GM12878 (cell line): ENCODE results near the gene DNAH11. TPM values are rescaled to one million over a fixed set of nuclear protein-coding genes. Genes with fewer than 3 reads are reported as not detected.

ENCODE experiments used
- ATAC-seq: fragments of 200-7000 bp; cut with Tn5 transposase; 3 replicates; pipeline ENCODE4 v1.9.1; 2020; ENCODE audit warnings: mild to moderate bottlenecking, moderate library complexity
- BruUV-seq: library from RNA; stranded (reverse); fragments of 400-500 nt; replicated peaks from 2 replicates; lab custom pipeline; 2021; lab: Mats Ljungman, UMichigan
- CTCF ChIA-PET: fragments of 300-600 bp; sonication (Branson Sonifier 250); formaldehyde crosslinking; extraction: SDS; loops from one replicate; lab custom pipeline; 2021; ENCODE audit warnings: inconsistent platforms; lab: Yijun Ruan, JAX
- POLR2A ChIA-PET: fragments of 350-600 bp; formaldehyde crosslinking; extraction: SDS; loops from one replicate; lab custom pipeline; 2021; ENCODE audit warnings: inconsistent platforms; lab: Charles Lee
- RAD21 ChIA-PET: fragments of 300-600 bp; sonication (Branson Sonifier 250); formaldehyde crosslinking; loops from one replicate; lab custom pipeline; 2023; ENCODE audit warnings: antibody characterized with exemption; ENCODE audit not compliant: unreplicated experiment; lab: Charles Lee
- SMC1A ChIA-PET: fragments of 300-600 bp; sonication (Branson Sonifier 250); formaldehyde crosslinking; loops from one replicate; lab custom pipeline; 2023; ENCODE audit not compliant: unreplicated experiment, uncharacterized antibody; lab: Charles Lee
- DNase-seq: peaks from one replicate; pipeline ENCODE4 v3.0.0-alpha.2; 2011; ENCODE audit warnings: low read depth, low spot score
- FAIRE-seq: peaks from 3 replicates; lab custom pipeline; 2011; peaks lifted over from hg19 to GRCh38; lab: Jason Lieb, UNC
- H2AFZ ChIP-seq: 2 replicates; pipeline ENCODE4 v1.6.0; 2011; ENCODE audit warnings: low read depth, low read length, control low read depth; ENCODE audit not compliant: control insufficient read depth
- H3K27ac ChIP-seq: 2 replicates; pipeline ENCODE4 v1.5.1; 2011; ENCODE audit warnings: control low read depth; ENCODE audit not compliant: control insufficient read depth, insufficient read depth
- H3K27me3 ChIP-seq, 2 experiments: replicated peaks in 1 of 2; 2 replicates each; pipeline versions ENCODE4 v1.6.0 to v1.6.1; 2011; ENCODE audit warnings: low read length in 1 of 2; ENCODE audit not compliant: control insufficient read depth in 2 of 2, insufficient read depth in 2 of 2
- H3K36me3 ChIP-seq, 2 experiments: 2 replicates each; pipeline ENCODE4 v1.5.1; 2011; ENCODE audit warnings: low read length in 1 of 2; ENCODE audit not compliant: control insufficient read depth in 2 of 2, insufficient read depth in 2 of 2
- H3K4me1 ChIP-seq: 2 replicates; pipeline ENCODE4 v1.6.1; 2011; ENCODE audit warnings: mild to moderate bottlenecking, low read length, moderate library complexity, mixed read lengths; ENCODE audit not compliant: control insufficient read depth, insufficient read depth
- H3K4me2 ChIP-seq: 2 replicates; pipeline ENCODE4 v1.6.0; 2011; ENCODE audit warnings: control low read depth; ENCODE audit not compliant: control insufficient read depth, insufficient read depth
- H3K4me3 ChIP-seq: fragments of 200-600 bp; sonication (generic); 2 replicates; pipeline ENCODE4 v1.5.1; 2016
- H3K79me2 ChIP-seq: 2 replicates; pipeline ENCODE4 v1.6.0; 2011; ENCODE audit warnings: low read length; ENCODE audit not compliant: control insufficient read depth, insufficient read depth
- H3K9ac ChIP-seq: 2 replicates; pipeline ENCODE4 v1.8.0; 2011; ENCODE audit warnings: low read length, control low read depth, mixed read lengths; ENCODE audit not compliant: control insufficient read depth, insufficient read depth
- H3K9me3 ChIP-seq: replicated peaks from 3 replicates; pipeline ENCODE4 v1.5.1; 2011; ENCODE audit warnings: mild to moderate bottlenecking, low read length; ENCODE audit not compliant: control insufficient read depth, insufficient read depth
- H4K20me1 ChIP-seq: 2 replicates; pipeline ENCODE4 v1.6.0; 2011; ENCODE audit not compliant: control insufficient read depth, insufficient read depth
- ASH2L ChIP-seq: fragments of 300-600, 200-600 bp; sonication (generic); IDR thresholded peaks from 2 replicates; pipeline ENCODE4 v1.6.1; 2017; ENCODE audit warnings: low read depth, mild to moderate bottlenecking, borderline replicate concordance
- BACH1 ChIP-seq: fragments of 450-650 bp; IDR thresholded peaks from 2 replicates; pipeline ENCODE4 v1.6.1; 2017; ENCODE audit warnings: mild to moderate bottlenecking, borderline replicate concordance
- CHD1 ChIP-seq: IDR thresholded peaks from 2 replicates; pipeline ENCODE4 v1.6.1; 2012; ENCODE audit warnings: low read depth, low read length, improper control_type of control experiment
- CREB1 ChIP-seq: IDR thresholded peaks from 2 replicates; pipeline ENCODE4 v1.6.1; 2012; ENCODE audit warnings: low read depth, mild to moderate bottlenecking, inconsistent platforms
- EP300 ChIP-seq, 2 experiments: fragments of 150-350 bp in 1 of 2; IDR thresholded peaks; 2 replicates each; pipeline ENCODE4 v1.6.1; 2011 to 2012; ENCODE audit warnings: low read depth in 2 of 2, low read length in 2 of 2, borderline replicate concordance in 1 of 2, improper control_type of control experiment in 1 of 2, inconsistent platforms in 1 of 2; ENCODE audit not compliant: control insufficient read depth in 1 of 2
- FOXM1 ChIP-seq: IDR thresholded peaks from 2 replicates; pipeline ENCODE4 v1.6.1; 2012; ENCODE audit warnings: low read depth, mild to moderate bottlenecking, inconsistent platforms, low read length, moderate library complexity
- HDAC6 ChIP-seq: fragments of 200-600 bp; sonication (generic); IDR thresholded peaks from one replicate; pipeline ENCODE4 v1.8.0; 2017; ENCODE audit warnings: antibody characterized with exemption; ENCODE audit not compliant: unreplicated experiment
- MYB ChIP-seq: fragments of 150-350 bp; IDR thresholded peaks from 2 replicates; pipeline ENCODE4 v1.6.1; 2014; ENCODE audit warnings: mild to moderate bottlenecking, low read depth, low read length, borderline replicate concordance
- POLR2AphosphoS5 ChIP-seq: IDR thresholded peaks from 2 replicates; pipeline ENCODE4 v1.6.1; 2011; ENCODE audit warnings: mild to moderate bottlenecking, low read length, inconsistent platforms
- RCOR1 ChIP-seq: conservative IDR thresholded peaks from 2 replicates; pipeline ENCODE4 v1.6.1; 2012; ENCODE audit warnings: low read depth, low read length, improper control_type of control experiment
- SP1 ChIP-seq: IDR thresholded peaks from one replicate; pipeline ENCODE4 v1.6.1; 2011; ENCODE audit warnings: low read depth, low read length
- SPI1 ChIP-seq: IDR thresholded peaks from 2 replicates; pipeline ENCODE4 v1.6.1; 2011; ENCODE audit warnings: low read depth, mild to moderate bottlenecking, low read length, moderate library complexity, borderline replicate concordance; ENCODE audit not compliant: insufficient read depth
- USF1 ChIP-seq: IDR thresholded peaks from 2 replicates; pipeline ENCODE4 v1.6.1; 2011; ENCODE audit warnings: borderline replicate concordance, low read depth, mild to moderate bottlenecking, moderate library complexity, mixed read lengths, low read length; ENCODE audit not compliant: insufficient read depth; ENCODE audit errors: extremely low read length
- USF2 ChIP-seq: IDR thresholded peaks from 2 replicates; pipeline ENCODE4 v1.6.1; 2011; ENCODE audit warnings: low read depth, low read length, improper control_type of control experiment, borderline replicate concordance
- ZNF207 ChIP-seq: fragments of 450-650 bp; IDR thresholded peaks from 2 replicates; pipeline ENCODE4 v1.6.1; 2014; ENCODE audit warnings: antibody characterized with exemption, mild to moderate bottlenecking, borderline replicate concordance
- ZNF622 ChIP-seq: fragments of 450-650 bp; IDR thresholded peaks from 2 replicates; pipeline ENCODE4 v1.6.1; 2017; ENCODE audit warnings: mild to moderate bottlenecking, inconsistent platforms
- ZSCAN29 ChIP-seq: fragments of 450-650 bp; IDR thresholded peaks from 2 replicates; pipeline ENCODE4 v1.6.1; 2017; ENCODE audit warnings: mild to moderate bottlenecking, moderate library complexity
- ZZZ3 ChIP-seq: IDR thresholded peaks from 2 replicates; pipeline ENCODE4 v1.6.1; 2011; ENCODE audit warnings: low read depth; ENCODE audit not compliant: control insufficient read depth, insufficient read length
- WGBS: methylation state at CpG from one replicate; pipeline ENCODE4 v1.1.6; 2016; ENCODE audit warnings: low lambda C conversion rate; ENCODE audit not compliant: insufficient replicate concordance, insufficient coverage; ENCODE audit errors: missing lambda C conversion rate; 5-methylcytosine and 5-hydroxymethylcytosine counted together
- in situ Hi-C: fragments of 300-500 bp; cut with MboI; formaldehyde crosslinking; loops from 9 replicates; pipeline ENCODE4 v1.14.3; 2018; ENCODE audit warnings: mixed read lengths
- intact Hi-C: fragments of 100-400 bp; cut with micrococcal nuclease; formaldehyde crosslinking; loops from one replicate; pipeline ENCODE4 v1.14.2; 2022; ENCODE audit not compliant: unreplicated experiment
- polyA plus RNA-seq, 11 experiments: library from polyadenylated mRNA; depleted of rRNA in 4 of 11; unstranded in 6 of 11; stranded (reverse) in 5 of 11; fragments of >200 nt; fragmentation: Nextera tagmentation in 4 of 11; fragmentation: Illumina TruSeq in 1 of 11; extraction: Ambion mirVana in 4 of 11; extraction: Trizol in 1 of 11; gene quantifications; 1 replicate in 1 of 11; 2 replicates in 10 of 11; pipeline versions ENCODE4 v1.2.1 to v1.2.3, GENCODE V29; 2011 to 2016; ENCODE audit warnings: inconsistent platforms in 2 of 11, missing spikeins in 2 of 11, low read depth in 1 of 11
- total RNA-seq, 4 experiments: library from RNA; depleted of rRNA in 3 of 4; stranded (reverse); fragments of >200 nt in 3 of 4; fragmentation: Illumina TruSeq in 1 of 4; extraction: Trizol in 1 of 4; gene quantifications; 2 replicates each; pipeline versions ENCODE4 v1.2.1 to v1.2.3, GENCODE V29; 2013 to 2021

DNAH11 gene
- total and polyA plus RNA-seq, 10 of the 15 experiments (the other 5 are each of a cell fraction or from before 2014, with no cell fraction given), result 0.03 to 0.56 (median 0.10) TPM

GRCh38 chr7:21640105-21640504, 97.3 kb downstream of the DNAH11 start:
- no peak overlapping the region for H3K27ac ChIP-seq
- BruUV-seq, result no TSS peak
- intact Hi-C loops (no loop called here), in situ Hi-C loops (no loop called here)
- no peaks in the 10 kb centered on the region for H4K20me1 ChIP-seq
- 5% methylated on average over 2 of the region's 2 CpGs for WGBS
- CTCF ChIA-PET, result no interaction called here
- RAD21 ChIA-PET, result no interaction called here
- H3K4me1 ChIP-seq, result no peaks in the 10 kb centered on the region
- POLR2A ChIA-PET, result no interaction called here
- no peaks in the 10 kb centered on the region for H3K79me2 ChIP-seq
- ATAC-seq (no peak), FAIRE-seq (no peak), DNase-seq (no peak)
- no peak overlapping the region for H3K4me2 ChIP-seq
- H3K9ac ChIP-seq, result no peak overlapping the region
- H2AFZ ChIP-seq, result no peak overlapping the region
- H3K4me3 ChIP-seq, result no peak overlapping the region
- SMC1A ChIA-PET, result no interaction called here
- H3K36me3 ChIP-seq, result no peaks in the 10 kb centered on the region
- H3K27me3 ChIP-seq, result peaks cover 0 to 2% of the 10 kb centered on the region in 2 experiments; a peak in 1 of 4 replicates
- no peaks in the 10 kb centered on the region for H3K9me3 ChIP-seq
- TF ChIP-seq CREB1 (no peak), ZSCAN29 (no peak), MYB (no peak)

GRCh38 chr7:21641546-21641945, 98.7 kb downstream of the DNAH11 start:
- Histone ChIP-seq H2AFZ (no peak overlapping the region), H3K9me3 (no peaks in the 10 kb centered on the region), H3K4me3 (no peak overlapping the region), H3K27me3 (peaks cover 0 to 2% of the 10 kb centered on the region in 2 experiments; a peak in 1 of 4 replicates), H3K27ac (no peak overlapping the region), H3K79me2 (no peaks in the 10 kb centered on the region), H3K36me3 (no peaks in the 10 kb centered on the region), H3K4me2 (no peak overlapping the region), H4K20me1 (no peaks in the 10 kb centered on the region), H3K9ac (no peak overlapping the region), H3K4me1 (no peaks in the 10 kb centered on the region)
- FAIRE-seq (no peak), ATAC-seq (no peak), DNase-seq (no peak)
- no TSS peak for BruUV-seq
- in situ Hi-C loops, result no loop called here
- RAD21 ChIA-PET, result no interaction called here
- SMC1A ChIA-PET, result no interaction called here
- POLR2A ChIA-PET, result no interaction called here
- intact Hi-C loops, result no loop called here
- CTCF ChIA-PET, result interaction anchor here (0.9 kb wide), 1 partner anchor 14 kb away, joined by 3 read pairs; no protein-coding TSS in a partner anchor
- WGBS, result 49% methylated on average over 4 of the region's 4 CpGs
- TF ChIP-seq SP1 (no peak), SPI1 (no peak), ZZZ3 (no peak), CHD1 (no peak), USF1 (no peak), RCOR1 (no peak), ZNF207 (no peak), HDAC6 (no peak), ASH2L (no peak), EP300 (IDR thresholded peaks at IDR 0.05; ENCODE audit: borderline replicate concordance in 1 of 2, control insufficient read depth in 1 of 2, low read depth in 2 of 2, low read length in 2 of 2) (no peak), ZNF622 (no peak), POLR2AphosphoS5 (no peak), USF2 (no peak), FOXM1 (no peak), BACH1 (no peak)
